OCI-LY7 (cell line): ENCODE results near the gene TGM6. TPM values are rescaled to one million over a fixed set of nuclear protein-coding genes. Genes with fewer than 3 reads are reported as not detected.

ENCODE experiments used
- BruUV-seq: library from RNA; stranded (reverse); fragments of 400-500 nt; replicated peaks from 2 replicates; lab custom pipeline; 2021; lab: Mats Ljungman, UMichigan
- CTCF ChIA-PET: fragments of 300-600 bp; sonication (Branson Sonifier 250); formaldehyde crosslinking; loops from one replicate; lab custom pipeline; 2022; ENCODE audit warnings: antibody characterized with exemption; ENCODE audit not compliant: unreplicated experiment; lab: Charles Lee
- POLR2A ChIA-PET: fragments of 300-600 bp; sonication (Branson Sonifier 250); formaldehyde crosslinking; loops from one replicate; lab custom pipeline; 2022; ENCODE audit warnings: antibody characterized with exemption; lab: Charles Lee
- DNase-seq: peaks from one replicate; pipeline ENCODE4 v3.0.0-alpha.2; 2015; ENCODE audit warnings: low spot score
- H2AFZ ChIP-seq: fragments of 200-600 bp; sonication (generic), shearing (Covaris generic); 2 replicates; pipeline ENCODE4 v1.6.1; 2014; ENCODE audit warnings: mild to moderate bottlenecking, antibody characterized with exemption, low read length, moderate library complexity
- H3K27ac ChIP-seq: fragments of 200-600 bp; sonication (generic); 2 replicates; pipeline ENCODE4 v1.5.1; 2014; ENCODE audit warnings: mixed run types, low read depth, mild to moderate bottlenecking, moderate library complexity, low read length, inconsistent platforms; ENCODE audit not compliant: poor library complexity, severe bottlenecking
- H3K36me3 ChIP-seq: fragments of 200-600 bp; sonication (generic); 2 replicates; pipeline ENCODE4 v1.6.1; 2014; ENCODE audit warnings: mild to moderate bottlenecking, antibody characterized with exemption, low read length, moderate library complexity, mixed read lengths; ENCODE audit not compliant: insufficient read depth
- H3K4me1 ChIP-seq: fragments of 200-600 bp; sonication (generic); 2 replicates; pipeline ENCODE4 v1.5.1; 2014; ENCODE audit warnings: mild to moderate bottlenecking, low read length; ENCODE audit not compliant: insufficient read depth, poor library complexity, severe bottlenecking
- H3K4me2 ChIP-seq: fragments of 200-600 bp; sonication (generic); 2 replicates; pipeline ENCODE4 v1.6.1; 2014; ENCODE audit warnings: mild to moderate bottlenecking, low read length
- H3K4me3 ChIP-seq: fragments of 200-600 bp; sonication (generic); 2 replicates; pipeline ENCODE4 v1.5.1; 2014; ENCODE audit warnings: mild to moderate bottlenecking, low read depth, low read length; ENCODE audit not compliant: poor library complexity, severe bottlenecking
- H3K79me2 ChIP-seq: fragments of 200-600 bp; sonication (generic); 2 replicates; pipeline ENCODE4 v1.6.1; 2016; ENCODE audit warnings: low read depth, mild to moderate bottlenecking, low read length, moderate library complexity, mixed read lengths; ENCODE audit not compliant: insufficient read depth
- H3K9me2 ChIP-seq: fragments of 200-600 bp; sonication (generic); 2 replicates; pipeline ENCODE4 v1.6.1; 2016; ENCODE audit warnings: mild to moderate bottlenecking, low read length, mixed read lengths; ENCODE audit not compliant: insufficient read depth
- H3K9me3 ChIP-seq: fragments of 200-600 bp; sonication (generic); 2 replicates; pipeline ENCODE4 v1.6.1; 2014; ENCODE audit warnings: mild to moderate bottlenecking, mixed run types, low read length, mixed read lengths
- H4K20me1 ChIP-seq: fragments of 200-600 bp; sonication (generic); 2 replicates; pipeline ENCODE4 v1.6.1; 2014; ENCODE audit warnings: mild to moderate bottlenecking, antibody characterized with exemption, low read length, moderate library complexity, mixed read lengths; ENCODE audit not compliant: insufficient read depth
- CTCF ChIP-seq: fragments of 200-600 bp; sonication (generic); conservative IDR thresholded peaks from 2 replicates; pipeline ENCODE4 v1.5.1; 2014; ENCODE audit warnings: mild to moderate bottlenecking, antibody characterized with exemption, low read length, moderate library complexity, mixed read lengths
- EZH2phosphoT487 ChIP-seq: fragments of 200-600 bp; sonication (generic); IDR thresholded peaks from 2 replicates; pipeline ENCODE4 v1.6.1; 2018; ENCODE audit warnings: low read depth, borderline replicate concordance, mild to moderate bottlenecking, mixed run types, antibody characterized with exemption, low read length, moderate library complexity, mixed read lengths
- intact Hi-C: fragments of 100-400 bp; cut with micrococcal nuclease; formaldehyde crosslinking; loops from one replicate; pipeline ENCODE4 v1.10.0; 2022; ENCODE audit not compliant: unreplicated experiment
- total RNA-seq, 2 experiments: library from RNA; depleted of rRNA in 1 of 2; stranded (reverse); fragments of >200 nt in 1 of 2; shearing (Covaris generic) in 1 of 2; gene quantifications; 2 replicates each; pipeline ENCODE4 v1.2.3, GENCODE V29; 2014 to 2022

The TGM6 gene
- total RNA-seq, 2 experiments from 2014 or later: not detected

GRCh38 chr20:2342243-2342642, 38.5 kb upstream of the TGM6 start:
- Histone ChIP-seq H3K4me1 (no peaks in the 10 kb centered on the region), H3K9me2 (no peaks in the 10 kb centered on the region), H2AFZ (no peak overlapping the region), H3K4me2 (no peak overlapping the region), H3K9me3 (peaks cover under 1% of the 10 kb centered on the region; the same call in 1 of the 2 replicates), H3K36me3 (no peaks in the 10 kb centered on the region), H3K4me3 (no peak overlapping the region), H3K79me2 (no peaks in the 10 kb centered on the region), H4K20me1 (no peaks in the 10 kb centered on the region), H3K27ac (no peak overlapping the region)
- BruUV-seq: no TSS peak
- no peak for DNase-seq
- ChIA-PET POLR2A (no interaction called here), CTCF (no interaction called here)
- TF ChIP-seq CTCF (no peak), EZH2phosphoT487 (no peak)
- intact Hi-C loops: loop anchor here (10.0 kb wide), 1 partner anchor 97 kb away; no protein-coding TSS in a partner anchor

GRCh38 chr20:2346188-2346587, 34.5 kb upstream of the TGM6 start:
- POLR2A ChIA-PET: no interaction called here
- no peak for TF ChIP-seq EZH2phosphoT487
- TF ChIP-seq CTCF: no peak
- Histone ChIP-seq H3K36me3 (no peaks in the 10 kb centered on the region), H3K4me3 (no peak overlapping the region), H3K9me2 (no peaks in the 10 kb centered on the region), H2AFZ (no peak overlapping the region), H3K27ac (no peak overlapping the region), H3K9me3 (peaks cover 5% of the 10 kb centered on the region; the same call in 1 of the 2 replicates), H3K4me2 (no peak overlapping the region), H4K20me1 (no peaks in the 10 kb centered on the region), H3K79me2 (no peaks in the 10 kb centered on the region), H3K4me1 (no peaks in the 10 kb centered on the region)
- no TSS peak for BruUV-seq
- CTCF ChIA-PET: no interaction called here
- intact Hi-C loops: loop anchor here (10.0 kb wide), 1 partner anchor 101 kb away; no protein-coding TSS in a partner anchor
- DNase-seq: no peak

GRCh38 chr20:2348336-2348735, 32.4 kb upstream of the TGM6 start:
- peaks cover 5% of the 10 kb centered on the region; the same call in 1 of the 2 replicates for H3K9me3 ChIP-seq
- no peaks in the 10 kb centered on the region for H3K9me2 ChIP-seq
- intact Hi-C loops: loop anchor here (10.0 kb wide), 1 partner anchor 104 kb away; no protein-coding TSS in a partner anchor
- H3K27ac ChIP-seq: no peak overlapping the region
- peaks cover 4% of the 10 kb centered on the region for H3K4me1 ChIP-seq
- no peak for DNase-seq
- H3K4me3 ChIP-seq: no peak overlapping the region
- BruUV-seq: no TSS peak
- ChIA-PET CTCF (no interaction called here), POLR2A (interaction anchor here (0.6 kb wide), 1 partner anchor 570 kb away, joined by 10 read pairs; no protein-coding TSS in a partner anchor)
- no peak overlapping the region for H3K4me2 ChIP-seq
- H3K79me2 ChIP-seq: no peaks in the 10 kb centered on the region
- no peak overlapping the region for H2AFZ ChIP-seq
- TF ChIP-seq EZH2phosphoT487: no peak
- TF ChIP-seq CTCF: no peak
- H3K36me3 ChIP-seq: no peaks in the 10 kb centered on the region
- H4K20me1 ChIP-seq: no peaks in the 10 kb centered on the region
